NCI-H345 treated with DMSO at 0.1 percent for 48 hours (cell line): ENCODE results near the gene FGD3.

Source experiments
- DNase-seq: peaks from one replicate; lab custom pipeline; 2025; ENCODE audit not compliant: unreplicated experiment; lab: John Stamatoyannopoulos, UW

The FGD3 gene

DNA sequence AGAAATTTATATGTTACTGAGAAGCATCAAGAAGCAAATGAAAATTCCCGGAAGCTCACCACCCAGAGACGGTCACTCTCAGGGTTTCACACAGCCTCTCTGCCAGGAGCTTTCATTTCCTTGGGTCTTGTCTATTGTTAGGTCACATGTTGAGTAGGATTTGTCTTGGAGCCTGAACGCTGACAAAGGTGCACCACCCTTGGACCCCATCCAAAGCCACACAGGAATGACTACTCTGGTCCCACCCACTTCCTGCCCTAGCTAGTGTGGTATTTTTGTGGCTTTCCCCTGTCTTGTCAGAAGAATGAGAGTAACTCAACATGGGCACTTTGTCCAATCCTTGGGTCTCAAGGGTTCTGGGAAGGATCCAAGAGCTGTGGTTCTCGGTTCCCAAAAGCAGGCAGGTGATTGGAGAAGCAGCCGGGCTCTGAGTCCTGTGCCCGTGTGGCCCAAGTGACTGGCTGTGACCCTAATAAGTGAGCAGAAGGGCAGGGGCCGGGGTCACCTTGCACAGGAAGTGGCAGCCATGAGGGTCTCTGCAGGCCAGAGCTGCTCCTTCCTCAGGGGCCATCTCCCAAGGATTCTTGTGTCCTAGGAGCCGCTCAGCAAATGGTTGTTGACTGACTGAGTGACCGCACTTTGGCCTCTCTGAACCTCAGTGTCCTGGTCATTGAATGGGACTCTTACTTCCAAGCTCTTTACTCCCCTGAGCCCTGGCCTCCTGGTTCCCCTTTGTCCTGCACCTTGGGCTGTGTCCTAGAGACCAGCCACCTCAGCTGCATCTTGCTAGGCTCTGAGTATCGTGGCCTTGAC, 6.9 kb downstream of the FGD3 start:
- no peak for DNase-seq

DNA sequence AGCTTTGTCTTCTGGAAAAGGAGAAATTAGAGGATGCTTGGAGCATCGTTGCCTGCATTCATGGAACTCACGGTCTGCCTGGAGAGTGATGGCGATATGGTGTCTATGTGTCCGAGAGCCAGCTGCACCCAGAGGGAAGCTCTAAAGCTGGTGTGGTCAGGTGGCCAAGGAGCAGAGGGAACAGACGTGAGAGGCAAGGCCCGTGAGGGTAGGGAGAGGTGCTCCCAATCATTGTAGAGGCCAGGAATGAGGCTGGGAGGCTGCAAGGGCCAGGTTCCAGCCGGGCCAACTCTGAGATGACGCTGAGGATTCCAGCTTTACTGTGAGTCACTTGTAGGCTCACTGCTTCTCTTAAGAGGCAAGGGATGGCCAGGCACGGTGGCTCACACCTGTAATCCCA, 7.6 kb downstream of the FGD3 start:
- no peak for DNase-seq

DNA sequence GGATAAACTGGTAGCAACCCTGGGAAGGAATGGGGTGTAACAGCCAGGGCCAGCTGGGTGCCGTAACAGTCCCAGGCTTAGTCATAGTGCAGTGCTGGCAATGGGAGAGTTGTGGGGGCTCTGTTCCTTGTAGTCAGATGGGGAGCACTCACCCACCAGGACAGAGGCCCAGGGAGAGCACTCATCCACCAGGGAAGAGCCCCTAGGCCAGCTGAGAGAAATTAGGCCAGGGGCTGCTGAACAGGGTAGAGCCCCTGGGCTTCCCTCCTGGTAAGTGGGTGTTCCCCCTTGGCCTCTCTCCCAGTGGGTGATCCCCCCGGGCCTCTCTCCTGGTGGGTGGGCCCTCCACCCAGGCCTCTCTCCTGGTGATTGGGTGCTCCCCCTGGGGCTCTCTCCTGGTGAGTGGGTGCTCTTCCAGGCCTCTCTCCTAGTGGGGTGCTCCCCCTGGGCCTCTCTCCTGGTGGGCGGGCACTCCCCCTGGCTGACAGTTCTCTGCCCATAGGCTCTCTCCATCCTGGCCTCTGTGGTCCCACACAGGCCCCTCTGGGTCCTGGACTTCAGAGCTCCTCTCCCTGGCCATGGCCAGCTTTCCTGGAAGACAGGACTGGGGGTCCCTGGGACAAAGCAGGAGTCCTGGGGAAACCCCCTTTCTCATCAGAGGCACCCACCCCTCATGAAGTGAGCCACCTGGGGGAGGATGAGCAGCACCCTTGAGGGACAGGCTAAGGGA, 13.4 kb downstream of the FGD3 start:
- DNase-seq = no peak

DNA sequence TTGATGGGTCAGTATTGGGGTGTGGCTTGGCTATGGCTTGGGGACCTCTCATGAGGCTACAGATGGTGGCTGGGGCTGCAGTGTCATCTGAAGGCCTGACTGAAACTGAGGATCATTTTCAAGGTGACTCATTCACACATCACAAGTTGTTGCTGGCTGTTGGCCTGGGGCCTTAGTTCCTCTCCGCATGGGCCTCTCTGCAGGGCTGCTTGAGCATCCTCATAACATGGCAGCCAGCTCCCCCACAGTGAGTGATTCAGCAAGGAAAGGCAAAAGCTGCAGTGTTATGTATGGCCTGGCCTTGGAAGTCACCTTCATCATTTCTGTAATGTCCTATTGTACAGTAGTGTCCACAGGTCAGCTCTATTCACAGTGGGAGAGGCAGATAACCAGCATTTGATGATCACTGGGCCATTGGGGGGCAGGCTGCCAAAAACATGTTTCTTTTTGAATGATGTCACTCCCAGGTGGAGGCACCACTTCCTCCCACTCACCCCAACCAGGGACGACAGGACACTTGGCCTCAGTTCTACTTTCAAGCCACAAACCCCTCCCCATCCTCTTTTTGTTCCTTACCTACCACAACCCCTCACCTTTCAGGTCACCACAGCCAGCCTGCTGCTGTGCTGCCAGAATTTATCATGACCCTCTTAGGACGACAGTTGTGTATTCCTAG, 14.4 kb downstream of the FGD3 start:
- DNase-seq = no peak

DNA sequence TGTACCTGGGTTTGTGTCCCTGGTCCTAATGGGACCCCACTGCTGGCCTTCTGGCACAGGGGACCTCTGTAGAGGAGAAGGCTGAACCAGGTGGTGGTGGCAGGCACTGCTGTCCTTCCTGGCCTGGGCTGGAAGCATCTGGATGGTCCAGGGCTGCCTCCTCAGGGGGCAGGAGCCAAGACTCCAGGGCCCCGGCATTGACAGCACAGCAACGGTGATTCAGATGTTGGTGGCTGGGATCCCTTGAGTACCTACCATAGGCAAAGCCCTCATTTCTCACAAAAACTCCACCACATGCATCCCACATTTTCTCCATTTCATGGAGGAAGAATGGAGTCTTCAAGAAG, 15.0 kb downstream of the FGD3 start:
- DNase-seq = no peak

DNA sequence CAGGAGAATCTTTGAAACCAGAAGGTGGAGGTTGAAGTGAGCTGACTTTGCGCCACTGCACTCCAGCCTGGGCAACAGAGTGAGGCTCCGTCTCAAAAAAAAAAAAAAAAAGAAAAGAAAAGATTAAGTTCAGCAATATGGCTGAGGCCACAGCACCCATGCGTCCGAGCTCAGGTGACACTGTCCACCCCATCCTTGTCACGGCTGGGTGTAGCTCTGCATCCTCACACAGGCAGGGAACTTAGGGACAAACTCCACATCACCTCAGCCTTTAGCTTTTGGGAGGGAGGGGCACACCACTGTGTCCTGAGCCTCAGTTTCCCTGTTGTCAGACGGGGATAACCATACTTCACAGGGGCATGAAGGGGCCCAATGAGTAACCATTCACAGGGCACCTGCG, 15.5 kb downstream of the FGD3 start:
- DNase-seq = no peak

DNA sequence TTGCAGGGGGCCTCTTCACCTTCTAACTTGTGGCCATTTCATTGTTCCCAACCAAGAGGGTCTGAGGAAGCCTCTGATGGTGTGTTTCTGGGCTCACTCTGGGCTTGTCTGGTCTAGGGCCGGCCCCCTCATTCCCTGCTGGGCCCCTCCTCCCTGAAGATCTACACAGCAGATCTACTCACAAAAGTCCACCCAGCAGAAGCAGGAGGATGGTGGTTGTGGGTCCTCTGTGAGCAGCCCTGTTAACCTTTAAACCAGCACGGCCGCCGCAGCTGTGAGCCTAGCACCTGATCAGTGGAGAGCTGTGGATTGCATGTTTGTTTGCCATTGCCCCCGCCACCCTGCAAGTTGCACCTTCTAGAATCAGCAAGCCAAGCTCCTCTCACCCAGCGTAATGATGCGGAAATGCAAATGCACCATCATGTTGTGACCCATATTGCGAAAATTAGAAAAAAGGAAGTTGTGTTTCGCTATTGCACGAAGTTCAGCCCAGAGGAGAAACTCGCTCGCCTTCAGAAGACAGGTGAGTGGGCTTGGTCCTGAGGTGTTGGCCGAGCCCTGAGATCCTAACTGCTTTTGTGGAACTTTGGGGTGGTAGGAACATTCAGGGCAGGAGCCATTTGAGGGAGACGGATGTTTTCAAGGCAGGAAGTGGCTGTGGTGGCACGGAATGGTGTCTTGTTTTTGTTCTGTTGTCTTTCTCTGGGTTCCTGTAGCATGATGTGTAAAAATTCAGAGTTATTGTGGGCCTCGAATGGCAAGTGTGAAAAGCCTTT, 16.7 kb downstream of the FGD3 start:
- no peak for DNase-seq

DNA sequence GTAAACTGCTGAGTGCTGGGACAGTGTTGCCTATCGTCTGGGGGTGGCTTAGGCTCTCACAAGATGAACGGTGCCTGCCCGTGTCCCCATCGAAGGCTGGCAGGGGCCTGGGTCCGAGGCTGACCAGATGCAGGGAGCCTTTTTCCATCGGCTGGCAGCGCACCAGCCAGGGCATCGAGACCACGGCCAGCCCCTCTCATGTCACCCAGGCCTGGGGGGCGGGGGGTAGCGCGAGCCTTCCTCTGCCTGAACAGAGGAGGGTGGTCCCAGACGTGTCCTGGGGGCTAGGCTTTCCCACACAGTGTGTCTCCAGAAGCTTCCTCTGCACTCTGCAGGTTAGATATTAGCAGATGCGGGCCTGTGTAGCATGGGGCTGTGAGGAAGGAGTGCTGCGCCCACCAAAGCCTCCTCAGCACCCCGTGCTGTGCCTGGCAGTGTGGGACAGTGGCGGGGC, 17.3 kb downstream of the FGD3 start:
- no peak for DNase-seq

DNA sequence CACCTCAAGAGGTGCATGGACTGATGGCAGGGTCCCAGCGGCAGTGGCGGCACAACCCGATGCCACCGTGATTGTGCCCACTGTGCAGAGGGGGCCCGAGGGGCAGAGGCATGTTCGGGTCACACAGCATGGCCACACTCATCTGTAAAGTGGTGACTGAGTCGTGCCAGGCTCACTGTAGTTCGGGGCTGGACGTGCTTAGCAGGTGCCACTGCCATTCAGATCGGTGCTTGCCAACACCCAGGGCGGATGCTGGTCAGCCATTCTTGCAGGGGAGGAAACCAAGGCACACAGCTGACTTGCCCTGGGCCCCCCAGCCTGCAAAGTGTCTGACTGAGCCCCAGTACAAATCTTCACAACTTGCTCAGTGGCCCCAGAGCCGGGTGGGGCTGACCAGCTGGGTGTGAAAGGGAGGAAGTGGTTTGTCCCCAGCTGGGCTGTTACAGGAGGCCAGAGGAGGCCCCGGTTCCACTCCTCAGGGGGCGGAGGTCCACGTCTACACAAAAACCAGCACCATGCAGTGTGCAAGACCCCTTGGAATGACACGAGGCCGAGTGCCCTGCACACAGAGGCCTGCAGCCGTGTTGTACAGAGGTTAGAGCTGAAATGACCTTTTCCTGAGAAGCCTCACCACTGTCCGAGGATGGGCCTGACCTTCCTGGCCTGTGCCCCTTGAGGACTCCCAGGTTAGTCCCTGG, 17.9 kb downstream of the FGD3 start:
- DNase-seq = no peak

DNA sequence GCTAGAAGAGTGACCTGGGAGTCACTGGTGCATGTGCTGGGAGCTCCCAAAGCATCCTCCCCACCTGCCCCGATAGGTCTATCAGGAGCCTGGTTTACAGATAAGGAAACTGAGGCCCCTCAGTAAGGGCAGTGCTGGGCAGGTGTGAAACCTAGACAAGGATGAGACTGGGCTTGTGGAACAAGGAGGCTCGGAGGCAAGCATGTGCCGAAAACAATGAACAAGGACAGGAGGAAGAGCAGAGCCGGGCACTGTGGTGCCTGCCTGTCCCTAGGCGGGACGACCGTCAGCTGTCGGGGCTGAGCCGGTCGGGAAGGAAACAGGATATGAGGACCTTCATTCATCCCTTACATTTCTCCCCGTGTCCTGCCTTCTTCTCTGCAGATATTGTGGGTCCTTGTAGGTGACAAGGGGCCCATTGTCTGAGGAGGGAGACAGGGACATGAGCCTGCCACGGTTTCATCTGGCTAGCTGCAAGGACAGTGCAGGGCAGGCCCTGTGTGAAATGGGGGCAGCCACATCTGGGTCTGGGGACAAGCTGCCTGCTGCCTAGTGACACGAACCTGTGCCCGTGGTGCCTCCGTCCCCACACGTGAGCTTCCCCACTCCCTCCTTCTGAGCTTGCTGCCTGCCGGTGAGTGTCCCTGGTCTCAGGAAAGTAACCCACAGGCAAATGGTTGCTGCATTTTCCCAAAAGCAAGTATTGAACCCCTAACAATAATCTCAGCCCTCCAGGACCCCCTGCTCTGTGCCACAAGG, 18.6 kb downstream of the FGD3 start:
- no peak for DNase-seq

DNA sequence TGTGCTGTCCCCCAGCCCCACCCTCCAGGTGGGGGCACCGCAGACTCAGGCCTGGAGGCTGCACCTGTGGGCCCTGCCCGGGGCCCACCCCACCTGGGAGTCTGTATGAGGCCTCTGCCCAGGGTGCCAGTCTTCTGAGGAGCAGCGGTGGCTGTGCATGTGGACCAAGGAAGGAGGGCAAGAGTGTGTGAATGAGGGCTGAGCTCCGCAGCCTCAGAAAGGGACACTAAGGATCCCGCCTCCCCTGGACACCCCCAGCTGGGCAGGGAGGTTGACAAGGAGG, 19.1 kb downstream of the FGD3 start:
- no peak for DNase-seq

DNA sequence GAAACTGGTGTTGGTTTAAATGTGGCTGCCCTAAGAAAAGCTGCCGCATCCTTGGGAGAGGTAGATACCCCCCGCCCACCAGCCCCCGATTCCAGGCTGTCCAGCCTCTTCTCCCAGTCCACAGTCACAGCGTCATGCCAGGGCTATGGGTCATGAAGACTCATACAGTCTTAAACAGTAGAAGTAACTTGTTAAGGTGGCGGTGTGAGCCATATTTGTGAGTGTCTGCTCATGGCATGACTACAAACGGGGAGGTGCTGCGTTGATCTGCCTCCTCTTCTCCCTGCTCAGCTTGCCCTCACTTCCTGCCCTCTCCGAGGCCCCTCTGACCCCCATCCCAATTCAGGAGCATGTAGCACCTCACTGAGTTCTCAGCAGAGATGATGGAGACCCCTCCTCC, 20.8 kb downstream of the FGD3 start:
- no peak for DNase-seq

DNA sequence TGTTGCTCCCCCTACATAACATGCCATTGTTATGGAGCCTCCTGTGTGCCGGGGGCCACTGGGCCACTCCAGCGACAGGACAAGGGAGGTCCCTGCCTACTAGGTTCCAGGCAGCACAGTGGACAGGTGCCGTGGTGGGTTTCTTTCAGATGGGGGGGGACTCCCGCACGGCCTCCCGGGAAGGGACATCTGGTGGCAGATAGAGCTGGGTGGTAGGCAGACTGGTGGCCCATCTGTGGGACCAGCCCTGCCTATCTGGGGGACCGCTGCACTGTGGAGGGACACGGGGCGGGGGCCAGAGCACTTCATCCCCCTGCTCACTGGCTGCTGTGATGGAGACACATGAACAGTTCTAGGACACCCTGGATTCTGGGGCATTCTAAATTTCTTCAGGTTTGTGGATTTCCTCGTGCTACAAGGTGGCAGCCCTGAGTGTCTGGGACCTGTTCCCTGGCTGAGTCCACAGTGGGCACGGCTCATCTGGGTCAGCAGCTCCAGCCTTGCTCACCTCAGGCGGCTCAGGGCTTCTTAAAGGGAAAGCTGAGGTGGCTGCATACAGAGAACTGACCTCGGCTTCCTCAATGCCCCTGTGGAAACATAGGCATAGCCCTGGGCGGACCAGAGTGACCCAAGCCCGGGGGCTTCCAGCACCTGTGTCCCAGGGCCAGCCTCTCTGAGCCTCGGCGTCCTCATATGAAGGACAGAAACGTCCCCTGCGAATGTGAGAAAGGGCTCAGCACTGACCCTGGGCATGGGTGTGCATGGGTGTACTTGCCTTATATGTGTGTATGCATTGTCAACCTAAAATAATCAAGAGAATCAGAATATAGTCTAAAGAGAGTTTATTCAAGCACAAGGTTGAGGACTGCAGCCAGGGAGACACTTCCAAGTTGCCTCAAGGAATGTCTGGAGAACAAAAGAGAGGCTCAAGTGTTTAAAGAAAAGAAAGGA, 22.5 kb downstream of the FGD3 start:
- DNase-seq = no peak

DNA sequence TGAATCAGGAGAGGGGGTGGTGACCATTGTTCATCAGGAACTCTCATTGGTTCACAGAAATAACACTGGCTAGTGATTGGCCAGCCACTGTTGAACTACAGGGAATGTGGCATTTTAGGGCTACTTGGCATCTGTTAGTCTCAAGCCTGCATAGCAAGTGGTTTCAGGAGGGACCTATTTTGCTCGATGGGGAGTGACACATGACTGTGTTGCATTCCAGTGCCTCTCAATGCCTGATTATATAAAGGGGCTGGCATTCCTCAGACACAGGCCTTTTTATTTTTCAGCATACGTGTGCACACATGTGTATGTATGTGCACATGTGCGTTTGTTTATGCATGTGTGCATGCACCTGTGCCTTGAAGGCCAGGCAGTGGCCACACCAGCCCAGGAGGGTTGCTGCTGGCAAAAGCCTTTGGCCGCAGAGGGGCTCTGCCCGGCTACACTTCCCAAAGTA, 23.2 kb downstream of the FGD3 start:
- DNase-seq = no peak

DNA sequence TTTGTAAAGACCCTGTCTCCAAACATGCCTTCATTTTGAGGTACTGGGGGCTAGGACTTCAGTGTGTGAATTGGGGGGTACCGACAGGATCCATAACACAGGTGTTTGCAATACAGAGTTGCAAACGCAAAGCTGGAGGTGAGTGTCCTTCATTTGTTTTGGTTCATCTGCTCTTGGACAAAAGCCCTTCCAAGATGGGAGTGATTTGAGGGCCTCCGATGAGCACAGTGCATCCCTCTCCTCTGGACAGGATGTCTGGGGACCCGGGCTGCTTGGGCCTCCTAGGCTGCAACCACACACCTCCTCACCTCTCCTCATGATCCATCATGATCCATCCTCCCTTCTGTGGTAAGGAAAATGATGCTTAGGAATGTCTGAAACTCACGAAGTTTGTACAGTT, 23.8 kb downstream of the FGD3 start:
- no peak for DNase-seq

DNA sequence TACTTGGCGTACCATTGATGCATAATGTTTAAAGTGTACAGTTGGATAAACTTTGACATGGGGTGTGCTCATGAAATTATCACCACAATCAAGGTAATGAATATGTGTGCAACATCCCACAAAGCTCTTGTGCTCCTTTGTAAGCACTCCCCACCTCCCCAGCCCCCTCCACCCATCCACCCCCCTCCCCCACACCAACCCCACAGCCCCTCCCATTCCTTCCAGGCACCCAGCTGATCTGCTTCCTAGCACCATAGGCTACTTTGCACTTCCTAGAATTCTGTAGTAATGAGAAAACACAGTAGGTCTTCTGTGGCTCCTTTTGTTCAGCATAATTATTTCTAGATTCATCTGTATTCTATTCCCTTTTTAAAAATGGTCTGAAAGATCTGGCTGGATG, 24.5 kb downstream of the FGD3 start:
- DNase-seq = no peak

DNA sequence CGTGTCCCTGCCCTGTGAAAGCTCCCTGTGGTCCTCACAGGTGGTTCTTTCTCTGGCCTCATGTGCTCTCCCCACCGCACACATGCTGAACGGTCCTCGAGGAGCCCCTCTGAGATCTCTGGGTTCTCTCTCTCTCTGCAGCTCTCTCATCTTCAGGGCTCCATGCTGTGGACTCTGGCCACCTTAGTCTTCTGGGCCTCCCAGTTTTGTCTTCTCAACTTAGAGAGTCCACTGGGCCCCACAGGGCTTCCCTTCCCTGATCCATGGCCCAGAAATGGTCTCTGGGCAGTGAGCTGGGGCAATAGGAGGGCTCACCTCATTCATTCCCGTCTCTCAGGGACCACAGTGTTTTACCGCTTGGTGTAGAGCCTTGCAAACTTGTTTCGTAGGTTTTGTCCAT, 26.4 kb downstream of the FGD3 start:
- DNase-seq = no peak

DNA sequence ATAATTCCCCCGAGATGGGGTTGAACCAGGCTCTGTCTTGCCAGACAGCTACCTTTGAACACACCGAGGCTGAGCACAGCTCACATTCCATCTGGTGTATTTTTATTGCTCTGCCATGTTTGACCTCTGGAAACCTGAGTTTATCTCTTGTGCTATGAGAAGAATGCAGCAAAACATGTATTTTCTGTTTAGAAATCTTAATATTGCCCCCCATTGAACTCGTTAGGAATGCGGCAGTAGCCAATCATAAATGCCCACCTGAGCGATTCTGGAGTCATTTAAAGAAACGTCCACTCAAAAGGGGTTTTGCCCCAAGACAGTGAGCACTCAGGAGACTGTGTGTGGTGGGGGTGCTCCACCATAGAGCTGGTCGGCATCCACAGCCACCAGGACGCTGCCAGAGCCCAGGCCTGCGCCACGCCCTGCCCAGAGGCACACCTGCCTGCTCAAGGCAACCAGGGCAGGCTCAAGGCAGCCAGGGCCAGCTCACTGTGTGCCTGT, 26.9 kb downstream of the FGD3 start:
- no peak for DNase-seq
